Calu3 (cell line): ENCODE measurements around the gene RFX6. TPM values are rescaled to one million over a fixed set of nuclear protein-coding genes. Genes with fewer than 3 reads are reported as not detected.

Experiments
- BruUV-seq: library from RNA; stranded (reverse); fragments of 400-500 nt; replicated peaks from 2 replicates; lab custom pipeline; 2021; lab: Mats Ljungman, UMichigan
- CTCF ChIA-PET: fragments of 300-600 bp; sonication (Branson Sonifier 250); formaldehyde crosslinking; loops from one replicate; lab custom pipeline; 2022; ENCODE audit warnings: antibody characterized with exemption; lab: Charles Lee
- DNase-seq: peaks from one replicate; pipeline ENCODE4 v3.0.0; 2022
- H3K27ac Mint-ChIP-seq: one replicate; pipeline ENCODE4 v1.8.0; 2022; ENCODE audit warnings: mixed read lengths; ENCODE audit not compliant: unreplicated experiment
- H3K27me3 Mint-ChIP-seq: one replicate; pipeline ENCODE4 v1.8.0; 2022; ENCODE audit warnings: mixed read lengths; ENCODE audit not compliant: unreplicated experiment
- H3K36me3 Mint-ChIP-seq: one replicate; pipeline ENCODE4 v1.8.0; 2022; ENCODE audit warnings: mild to moderate bottlenecking, moderate library complexity, mixed read lengths; ENCODE audit not compliant: insufficient read depth, unreplicated experiment
- H3K4me1 Mint-ChIP-seq: one replicate; pipeline ENCODE4 v1.8.0; 2022; ENCODE audit warnings: mild to moderate bottlenecking, low read depth, mixed read lengths; ENCODE audit not compliant: unreplicated experiment
- H3K4me3 Mint-ChIP-seq: one replicate; pipeline ENCODE4 v1.8.0; 2022; ENCODE audit warnings: mild to moderate bottlenecking, low read depth, moderate library complexity, mixed read lengths; ENCODE audit not compliant: unreplicated experiment
- H3K9me3 Mint-ChIP-seq: one replicate; pipeline ENCODE4 v1.8.0; 2022; ENCODE audit warnings: low read depth, mixed read lengths; ENCODE audit not compliant: unreplicated experiment
- CTCF ChIP-seq: fragments of 200-600 bp; IDR thresholded peaks from one replicate; pipeline ENCODE4 v1.8.0; 2022; ENCODE audit warnings: antibody characterized with exemption; ENCODE audit not compliant: unreplicated experiment
- intact Hi-C: fragments of 100-400 bp; cut with micrococcal nuclease; formaldehyde crosslinking; loops from one replicate; pipeline ENCODE4 v1.10.0; 2022; ENCODE audit not compliant: unreplicated experiment
- total RNA-seq: library from RNA; stranded (reverse); gene quantifications from 2 replicates; pipeline ENCODE4 v1.2.3, GENCODE V29; 2022

Gene RFX6
- total RNA-seq, 1 experiment from 2014 or later = not detected

DNA sequence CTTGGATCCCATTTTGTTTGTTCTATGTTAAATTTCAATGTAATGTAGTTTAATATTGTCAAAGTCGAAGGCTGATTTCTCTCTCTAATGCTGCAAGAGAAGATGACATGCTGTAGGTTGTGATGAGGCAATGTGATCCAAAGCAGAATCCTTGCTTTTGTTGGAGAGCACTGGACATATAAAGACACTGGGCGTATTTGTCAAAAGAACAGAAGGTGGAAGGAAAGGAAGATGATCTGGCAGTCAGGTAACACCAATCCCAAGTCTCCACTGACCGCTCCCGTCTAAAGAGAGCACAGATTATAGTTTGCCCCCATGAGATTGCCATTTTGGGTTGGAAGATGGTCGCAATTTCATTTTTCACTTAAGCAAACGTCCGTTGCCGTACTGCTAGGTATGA, 935 bp upstream of the RFX6 start:
- TF ChIP-seq CTCF = no peak
- H3K4me1 Mint-ChIP-seq = no peaks in the 10 kb centered on the region
- peaks cover 15% of the 10 kb centered on the region for H3K36me3 Mint-ChIP-seq
- no peak overlapping the region for H3K27ac Mint-ChIP-seq
- no peaks in the 10 kb centered on the region for H3K9me3 Mint-ChIP-seq
- peak overlapping the region; percentile 83 for H3K4me3 Mint-ChIP-seq
- no peak for DNase-seq
- BruUV-seq = no TSS peak
- peaks cover 15% of the 10 kb centered on the region for H3K27me3 Mint-ChIP-seq
- CTCF ChIA-PET = no interaction called here
- intact Hi-C loops = no loop called here

DNA sequence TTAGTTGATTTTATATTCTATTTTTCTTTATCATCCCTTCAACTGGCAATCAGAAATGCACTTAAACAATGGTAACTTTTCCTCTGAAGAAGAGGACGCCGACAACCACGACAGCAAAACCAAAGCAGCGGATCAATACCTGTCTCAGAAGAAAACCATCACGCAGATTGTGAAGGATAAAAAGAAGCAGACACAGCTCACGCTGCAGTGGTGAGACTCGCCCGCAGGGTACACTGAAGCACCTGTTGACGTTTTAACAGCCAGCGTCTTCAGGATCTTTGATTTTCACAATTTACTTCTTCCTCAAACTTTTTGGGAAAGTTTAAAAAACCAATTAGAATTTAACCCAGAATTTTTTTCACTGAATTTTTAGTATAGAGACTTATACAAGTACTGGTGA, 701 bp downstream of the RFX6 start:
- CTCF ChIA-PET = interaction anchor here (0.6 to 0.7 kb wide), 2 partner anchors 17 to 67 kb away, joined by 3 to 5 read pairs; no protein-coding TSS in a partner anchor
- Mint-ChIP-seq H3K27me3 (peaks cover 15% of the 10 kb centered on the region), H3K9me3 (no peaks in the 10 kb centered on the region), H3K4me1 (no peaks in the 10 kb centered on the region), H3K36me3 (peaks cover 15% of the 10 kb centered on the region), H3K4me3 (peak overlapping the region; percentile 83), H3K27ac (no peak overlapping the region)
- intact Hi-C loops = no loop called here
- BruUV-seq = no TSS peak
- DNase-seq = no peak
- TF ChIP-seq CTCF = no peak

DNA sequence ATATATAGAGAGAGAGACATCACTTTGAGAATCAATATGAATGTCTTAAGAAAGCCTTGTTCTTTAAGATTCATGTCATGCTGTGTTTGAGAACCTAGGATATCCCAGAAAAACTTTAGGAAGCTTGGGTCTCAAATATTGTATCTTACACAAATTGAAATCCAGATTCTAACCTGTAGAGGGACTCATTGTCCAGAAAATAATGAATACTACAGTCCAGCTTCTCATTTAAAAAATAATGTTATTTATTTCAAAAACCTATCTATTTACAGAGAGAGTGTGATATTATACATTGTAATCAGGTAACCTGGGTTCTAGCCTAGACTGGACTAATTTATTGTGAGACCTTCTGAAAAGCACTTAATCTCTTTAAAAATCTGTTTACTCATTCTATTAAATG, 4.2 kb downstream of the RFX6 start:
- intact Hi-C loops = loop anchor here (1.0 to 5.0 kb wide), 3 partner anchors 88 to 436 kb away; no protein-coding TSS in a partner anchor
- H3K27ac Mint-ChIP-seq = no peak overlapping the region
- no peaks in the 10 kb centered on the region for H3K4me1 Mint-ChIP-seq
- no peaks in the 10 kb centered on the region for H3K9me3 Mint-ChIP-seq
- peaks cover 7% of the 10 kb centered on the region for H3K27me3 Mint-ChIP-seq
- peaks cover 11% of the 10 kb centered on the region for H3K36me3 Mint-ChIP-seq
- no peak overlapping the region for H3K4me3 Mint-ChIP-seq
- TF ChIP-seq CTCF = no peak
- CTCF ChIA-PET = interaction anchor here (0.9 to 1.4 kb wide), 2 partner anchors 88 to 95 kb away, joined by 3 to 15 read pairs; no protein-coding TSS in a partner anchor
- no TSS peak for BruUV-seq
- DNase-seq = no peak

GRCh38 chr6:116883005-116883404, 6.0 kb downstream of the RFX6 start:
- Mint-ChIP-seq H3K4me3 (no peak overlapping the region), H3K27ac (no peak overlapping the region), H3K27me3 (no peaks in the 10 kb centered on the region), H3K36me3 (no peaks in the 10 kb centered on the region), H3K9me3 (no peaks in the 10 kb centered on the region), H3K4me1 (no peaks in the 10 kb centered on the region)
- CTCF ChIA-PET = no interaction called here
- DNase-seq = no peak
- no TSS peak for BruUV-seq
- no peak for TF ChIP-seq CTCF
- intact Hi-C loops = loop anchor here (5.0 kb wide), 2 partner anchors 309 to 434 kb away; no protein-coding TSS in a partner anchor
